Measurements from ENCODE around the gene ZNF831. TPM values are rescaled to one million over a fixed set of nuclear protein-coding genes. Genes with fewer than 3 reads are reported as not detected.

Gene ZNF831
- total and polyA plus RNA-seq, 3 donors from 2014 or later: 0.99 to 4.8 (median 4.0) TPM

- no peaks in the 10 kb centered on the region for H3K36me3 ChIP-seq (ENCODE audit: low read depth, missing control alignments)
- WGBS, 2 donors: 62 to 90% methylated on average over 2 to 62 of the region's 66 CpGs
- H3K27ac ChIP-seq: no peak overlapping the region
- no peak for DNase-seq
- no peak for TF ChIP-seq POLR2A (IDR thresholded peaks at IDR 0.05)
- no peak for TF ChIP-seq CTCF (IDR thresholded peaks at IDR 0.05)
- H3K4me1 ChIP-seq: no peaks in the 10 kb centered on the region
- peak overlapping the region in 1 of 2 donors; percentile 29 for H3K4me3 ChIP-seq
- no peaks in the 10 kb centered on the region for H3K9me3 ChIP-seq
- intact Hi-C loops (cut with DNase I; ENCODE audit: low total_unique reads): no loop called here
- no peaks in the 10 kb centered on the region for H3K27me3 ChIP-seq
Observed at GRCh38 chr20:59191756-59192532, 28.3 kb downstream of the ZNF831 start.

- Histone ChIP-seq H3K4me1 (no peaks in the 10 kb centered on the region), H3K36me3 (ENCODE audit: low read depth, missing control alignments) (no peaks in the 10 kb centered on the region), H3K27ac (no peak overlapping the region), H3K4me3 (peak overlapping the region in 1 of 2 donors; percentile 29), H3K9me3 (no peaks in the 10 kb centered on the region), H3K27me3 (no peaks in the 10 kb centered on the region)
- intact Hi-C loops (cut with DNase I; ENCODE audit: low total_unique reads): no loop called here
- TF ChIP-seq CTCF (IDR thresholded peaks at IDR 0.05) (no peak), POLR2A (IDR thresholded peaks at IDR 0.05) (no peak)
- WGBS, 2 donors: 62 to 88% methylated on average over 10 to 25 of the region's 25 CpGs
- no peak for DNase-seq
Observed at GRCh38 chr20:59192533-59192896, 28.9 kb downstream of the ZNF831 start.

GRCh38 chr20:59193325-59193724 is 29.7 kb downstream of the ZNF831 start:
- no peaks in the 10 kb centered on the region for H3K27me3 ChIP-seq
- no peak overlapping the region for H3K27ac ChIP-seq
- DNase-seq: no peak
- 82 to 85% methylated on average over 2 to 7 of the region's 7 CpGs for WGBS, 2 donors
- H3K9me3 ChIP-seq: no peaks in the 10 kb centered on the region
- no peak overlapping the region for H3K4me3 ChIP-seq
- H3K4me1 ChIP-seq: no peaks in the 10 kb centered on the region
- intact Hi-C loops (cut with DNase I; ENCODE audit: low total_unique reads): no loop called here
- no peak for TF ChIP-seq CTCF (IDR thresholded peaks at IDR 0.05)
- TF ChIP-seq POLR2A (IDR thresholded peaks at IDR 0.05): no peak
- H3K36me3 ChIP-seq (ENCODE audit: low read depth, missing control alignments): no peaks in the 10 kb centered on the region

- Histone ChIP-seq H3K4me3 (no peak overlapping the region), H3K27me3 (no peaks in the 10 kb centered on the region), H3K27ac (no peak overlapping the region), H3K4me1 (no peaks in the 10 kb centered on the region), H3K9me3 (no peaks in the 10 kb centered on the region), H3K36me3 (ENCODE audit: low read depth, missing control alignments) (no peaks in the 10 kb centered on the region)
- WGBS, 2 donors: 92 to 93% methylated on average over 10 to 20 of the region's 24 CpGs
- TF ChIP-seq CTCF (IDR thresholded peaks at IDR 0.05) (no peak), POLR2A (IDR thresholded peaks at IDR 0.05) (no peak)
- no peak for DNase-seq
- intact Hi-C loops (cut with DNase I; ENCODE audit: low total_unique reads): no loop called here
Observed at GRCh38 chr20:59194023-59194935, 30.7 kb downstream of the ZNF831 start.
